NCI-H1417 (cell line): ENCODE results near the gene VSIG2.

Experiments used
- DNase-seq, 3 experiments: peaks; one replicate each; lab custom pipeline; 2025; lab: John Stamatoyannopoulos, UW

The VSIG2 gene

DNA sequence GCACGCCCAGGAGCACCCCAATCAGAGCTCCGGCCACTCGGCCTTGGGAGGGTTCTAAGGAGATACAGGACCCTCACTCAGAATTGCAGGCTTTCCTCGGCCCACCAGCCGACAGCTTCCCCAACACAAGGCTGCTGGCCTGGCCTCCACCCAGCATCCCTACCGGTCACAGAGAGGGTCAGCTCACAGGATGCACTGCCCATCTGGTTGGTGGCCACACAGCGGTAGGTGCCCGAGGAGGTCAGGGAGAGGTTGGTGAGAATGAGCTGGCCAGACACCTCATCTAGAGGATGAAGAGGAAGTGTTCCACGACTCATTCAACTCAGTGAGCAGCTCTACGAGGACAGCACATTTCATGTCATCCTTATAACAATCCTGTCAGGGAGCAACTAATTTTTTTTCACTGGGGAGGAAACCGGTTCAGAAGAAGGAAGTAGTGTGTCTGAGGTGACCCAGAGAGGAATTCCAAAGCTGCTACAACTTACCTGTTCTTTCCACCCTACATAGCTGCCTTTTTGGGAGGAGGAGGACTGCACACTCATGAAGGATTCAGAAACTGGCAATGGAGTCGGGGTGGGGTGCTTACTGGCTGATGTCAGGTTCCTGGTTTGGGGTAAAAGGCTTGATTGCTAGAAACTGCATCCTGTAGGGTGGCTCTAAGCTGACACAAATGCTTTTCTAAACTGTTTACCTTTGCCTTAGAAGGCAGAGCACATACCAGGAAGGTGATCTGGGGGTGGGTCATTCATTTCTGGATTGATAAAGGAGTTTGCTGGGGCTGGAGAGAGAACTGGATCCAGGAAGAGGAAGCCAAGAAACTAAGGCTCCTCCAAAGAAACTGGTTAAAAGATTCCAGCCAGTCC, 3.3 kb downstream of the VSIG2 start:
- DNase-seq, result no peak

DNA sequence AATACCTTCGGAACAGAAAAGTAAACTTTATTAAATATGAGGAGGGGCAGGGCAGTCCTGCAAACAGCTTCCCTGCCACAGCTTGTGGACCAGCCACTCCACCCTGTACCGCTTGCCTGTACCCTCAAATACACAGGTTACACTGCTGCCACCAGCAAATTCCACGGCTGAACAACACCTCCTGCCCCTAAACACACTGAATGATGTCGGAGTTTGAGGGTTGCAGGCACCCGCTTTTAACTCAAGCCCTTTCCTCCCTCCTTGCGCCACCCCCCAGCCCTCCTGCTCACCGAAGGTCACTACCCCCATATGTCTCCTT, 4.0 kb downstream of the VSIG2 start:
- no peak for DNase-seq

DNA sequence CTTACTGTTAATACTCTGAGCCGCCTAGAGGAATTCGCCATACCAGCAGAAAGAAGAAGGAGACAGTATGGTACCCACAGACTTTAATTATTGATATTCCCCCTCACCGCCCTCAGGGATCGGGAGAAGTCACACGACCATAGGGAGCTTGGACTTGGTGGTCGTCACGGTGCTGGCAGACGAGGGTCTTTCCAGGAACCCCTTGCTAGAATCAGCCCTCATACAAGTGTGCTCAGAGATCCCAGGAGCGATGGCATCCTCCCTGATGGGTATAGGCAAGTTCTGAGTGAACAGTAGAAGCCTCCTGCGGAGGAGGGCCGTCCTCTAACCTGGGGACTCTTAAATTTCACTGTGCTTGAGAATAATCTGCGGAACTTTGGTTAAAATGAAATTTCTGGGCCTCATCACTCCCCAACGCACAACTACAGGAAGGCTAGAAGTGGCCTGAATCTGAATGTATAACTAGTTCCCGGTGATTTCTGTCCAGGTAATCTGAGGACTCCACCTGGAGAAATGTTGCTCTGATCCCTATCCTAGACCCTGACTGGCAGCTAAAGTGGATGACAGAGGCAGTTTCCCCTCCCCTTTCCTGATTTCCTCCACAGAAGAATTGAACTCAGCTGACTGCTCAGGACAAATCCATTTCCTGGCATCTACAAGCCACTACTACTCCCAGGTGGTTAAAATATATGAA, 4.5 kb downstream of the VSIG2 start:
- no peak for DNase-seq

- DNase-seq, result peak; percentile 64 to 91 (median 91)
Measured at GRCh38 chr11:124746621-124747243, 5.3 kb downstream of the VSIG2 start.

- peak in 2 of 3 experiments; percentile 53 to 62 for DNase-seq
Measured at GRCh38 chr11:124745835-124746620, 6.0 kb downstream of the VSIG2 start.

GRCh38 chr11:124745270-124745834, 6.7 kb downstream of the VSIG2 start:
- no peak for DNase-seq

GRCh38 chr11:124743050-124743449, 9.0 kb downstream of the VSIG2 start:
- DNase-seq, result no peak

GRCh38 chr11:124742555-124742954, 9.5 kb downstream of the VSIG2 start:
- no peak for DNase-seq

DNA sequence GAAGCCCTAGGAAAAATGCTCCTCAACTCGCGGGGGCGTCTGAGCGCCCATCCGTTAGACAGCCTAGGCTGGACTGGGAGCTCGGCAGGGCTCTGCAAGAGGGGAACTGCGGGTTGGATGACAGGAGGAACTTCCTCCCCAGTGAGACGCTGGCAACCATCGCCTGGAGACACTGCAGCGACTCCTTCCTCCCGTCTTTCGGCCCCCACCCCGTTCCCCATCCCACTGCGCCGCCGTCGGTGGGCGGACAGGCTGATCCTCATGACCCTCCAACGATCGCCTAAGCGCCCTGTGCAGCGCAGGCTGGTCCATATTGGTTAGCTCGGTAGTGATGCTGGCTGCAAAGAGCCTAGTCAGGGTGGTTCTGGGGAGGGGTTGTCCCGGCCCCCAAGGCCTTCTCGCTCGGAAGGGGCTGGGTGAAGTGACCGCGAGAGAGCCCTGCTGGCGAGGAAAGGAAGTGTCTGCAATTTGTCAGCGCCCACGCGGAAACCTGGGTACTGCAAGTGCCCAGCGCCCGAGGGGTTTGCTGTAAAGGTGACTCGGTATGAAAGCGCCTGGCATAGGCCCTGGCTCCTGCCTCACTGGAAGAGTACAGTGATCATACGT, 11.7 kb downstream of the VSIG2 start:
- peak in 2 of 3 experiments; percentile 62 to 74 for DNase-seq

GRCh38 chr11:124739479-124740276, 12.4 kb downstream of the VSIG2 start, which contains the start of gene NRGN:
NRGN (plus strand) TSS chr11:124739942; CDS start chr11:124740085, 143 bp downstream.
- peak; percentile 90 to 96 (median 94) for DNase-seq

GRCh38 chr11:124738713-124739478, 13.2 kb downstream of the VSIG2 start:
- DNase-seq, result no peak

- DNase-seq, result no peak
Measured at GRCh38 chr11:124737638-124738305, 14.3 kb downstream of the VSIG2 start.

DNA sequence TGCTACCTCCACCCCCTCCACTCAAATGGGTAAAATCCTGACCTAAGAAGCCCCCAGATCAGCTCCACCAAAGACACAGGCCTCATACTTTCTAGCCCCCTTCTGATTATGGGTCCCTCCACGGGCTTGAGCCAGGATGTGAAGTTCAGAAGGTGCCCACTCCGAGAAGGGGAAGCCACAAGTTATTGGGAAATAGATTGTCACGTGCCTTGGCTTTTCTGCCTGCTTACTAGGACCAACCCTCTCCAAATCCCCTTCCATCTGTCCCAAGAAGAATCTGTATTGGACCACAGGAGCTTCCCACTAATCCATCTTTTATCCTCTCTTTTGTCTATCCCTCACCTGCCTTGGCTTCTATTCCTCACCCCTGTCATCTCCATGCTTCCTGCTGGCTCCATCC, 15.3 kb downstream of the VSIG2 start:
- no peak for DNase-seq

DNA sequence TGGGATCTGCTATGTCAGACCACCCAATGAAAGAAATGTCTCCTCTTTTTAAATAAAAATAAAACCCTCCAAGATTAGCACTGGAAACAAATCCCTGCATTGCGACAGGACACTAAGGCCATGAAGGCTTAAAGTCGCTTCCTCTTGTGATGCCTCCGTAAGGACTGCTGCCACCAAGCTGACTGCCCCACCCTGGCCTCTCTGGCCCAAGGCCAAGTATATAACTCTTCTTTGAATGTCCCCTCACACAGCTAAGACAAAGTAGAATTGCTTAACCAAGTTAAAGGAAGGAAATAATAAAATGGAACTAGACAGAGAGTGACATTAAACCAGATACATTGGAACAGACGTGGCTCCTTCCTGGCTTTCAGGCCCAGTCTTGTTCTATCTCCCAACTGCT, 19.8 kb downstream of the VSIG2 start:
- no peak for DNase-seq

DNA sequence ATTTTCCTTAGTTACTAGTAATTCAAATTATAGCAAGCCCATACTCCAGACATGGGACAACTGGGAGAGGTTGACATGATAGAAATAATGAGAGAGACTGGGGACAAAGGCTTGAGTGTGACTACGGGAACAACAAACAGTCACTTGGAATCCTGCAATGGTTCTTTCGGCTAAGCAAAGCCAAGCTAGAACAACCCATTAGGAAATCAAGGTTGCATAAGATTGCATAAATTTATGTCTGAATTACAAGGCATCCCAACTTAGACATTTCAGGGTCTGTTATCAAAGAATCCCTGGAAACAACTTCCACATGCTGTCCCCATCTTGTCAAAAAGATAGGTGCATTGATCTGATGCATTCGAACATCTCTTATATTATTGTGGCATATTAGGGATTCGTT, 22.5 kb downstream of the VSIG2 start:
- no peak for DNase-seq

DNA sequence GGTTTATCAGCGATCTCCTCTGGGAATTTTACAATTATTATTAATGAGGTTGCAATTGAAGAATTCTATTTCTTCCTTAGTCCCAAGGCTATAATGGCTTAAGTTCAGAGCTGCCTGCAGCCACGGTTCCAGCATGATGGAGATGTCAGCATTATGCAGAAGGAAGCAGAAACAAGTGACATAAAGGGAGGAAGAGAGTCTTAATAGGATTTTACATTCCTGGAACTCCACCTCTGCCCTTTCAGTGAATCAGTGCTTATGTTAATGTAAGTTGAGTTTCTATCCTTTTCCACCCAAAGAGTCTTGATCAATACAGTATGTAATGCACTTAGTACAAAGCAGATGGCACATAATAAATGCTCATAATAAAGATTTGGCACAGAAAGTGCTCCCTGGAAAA, 23.9 kb downstream of the VSIG2 start:
- no peak for DNase-seq

- no peak for DNase-seq
Measured at GRCh38 chr11:124727474-124727873, 24.6 kb downstream of the VSIG2 start.

DNA sequence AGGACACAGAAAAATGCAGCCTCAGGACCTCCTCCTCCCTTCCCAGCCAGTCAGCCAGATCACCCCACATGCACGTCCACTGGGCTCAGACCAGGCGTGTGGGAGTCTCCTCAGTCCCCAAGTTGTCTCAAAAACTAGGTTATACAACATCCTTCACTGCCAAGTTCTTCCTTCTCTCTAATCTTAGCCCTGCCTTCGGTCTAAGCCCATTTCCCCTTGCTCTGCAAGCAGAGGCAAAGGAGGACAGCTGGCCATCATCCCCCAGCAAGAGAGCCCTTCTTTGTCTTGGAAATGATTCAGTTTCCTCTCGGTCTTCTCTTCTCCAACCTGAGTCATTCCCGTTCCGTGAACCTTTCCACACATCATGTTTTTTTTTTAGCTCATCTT, 26.3 kb downstream of the VSIG2 start:
- DNase-seq, result no peak
